GM21825 (cell line): ENCODE measurements around the gene SYNM.

Experiments used
- ATAC-seq: cut with Tn5 transposase; IDR thresholded peaks from one replicate; pipeline ENCODE4 v1.9.1; 2021; ENCODE audit warnings: mild to moderate bottlenecking, moderate library complexity; ENCODE audit not compliant: unreplicated experiment

SYNM gene

DNA sequence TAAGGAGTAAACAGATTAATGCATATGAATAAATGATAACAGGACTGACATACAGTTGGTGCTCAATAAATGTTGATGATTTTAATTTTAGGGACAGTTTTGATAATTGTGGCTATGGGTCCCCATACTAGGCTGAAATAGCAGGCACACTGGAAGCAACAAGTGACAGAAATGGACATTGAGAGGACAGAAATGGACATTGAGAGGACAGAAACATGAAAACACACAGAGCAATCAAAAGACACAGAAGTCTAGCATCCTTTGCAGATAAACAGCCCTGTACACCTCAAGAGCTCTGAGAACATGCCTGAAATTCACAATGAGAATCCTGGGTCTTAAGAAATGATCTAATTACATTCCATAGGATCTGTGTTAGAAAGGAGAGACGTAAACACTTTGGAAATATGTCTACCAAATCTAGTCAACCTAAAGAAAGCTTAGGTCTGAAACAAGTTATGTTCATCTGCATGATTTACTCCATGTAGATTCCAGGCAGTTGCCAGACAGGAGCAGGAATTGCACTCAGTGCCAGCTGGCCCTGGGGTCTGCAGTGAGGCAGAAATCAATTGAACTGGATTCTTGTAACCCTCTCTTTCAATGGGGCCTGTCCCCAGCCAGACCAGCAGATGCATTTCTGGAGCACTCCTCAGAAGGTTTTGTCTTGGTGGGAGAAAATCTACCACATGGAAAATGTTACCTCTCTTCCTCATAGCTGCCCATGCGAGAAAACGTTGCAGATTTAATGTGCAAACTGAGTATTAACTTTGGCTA lies 60.3 kb downstream of the SYNM start:
- ATAC-seq: no peak

- ATAC-seq: no peak
These were observed 61.2 kb downstream of the SYNM start for GRCh38 chr15:99165956-99166689.

GRCh38 chr15:99167201-99167600 lies 62.3 kb downstream of the SYNM start:
- no peak for ATAC-seq

DNA sequence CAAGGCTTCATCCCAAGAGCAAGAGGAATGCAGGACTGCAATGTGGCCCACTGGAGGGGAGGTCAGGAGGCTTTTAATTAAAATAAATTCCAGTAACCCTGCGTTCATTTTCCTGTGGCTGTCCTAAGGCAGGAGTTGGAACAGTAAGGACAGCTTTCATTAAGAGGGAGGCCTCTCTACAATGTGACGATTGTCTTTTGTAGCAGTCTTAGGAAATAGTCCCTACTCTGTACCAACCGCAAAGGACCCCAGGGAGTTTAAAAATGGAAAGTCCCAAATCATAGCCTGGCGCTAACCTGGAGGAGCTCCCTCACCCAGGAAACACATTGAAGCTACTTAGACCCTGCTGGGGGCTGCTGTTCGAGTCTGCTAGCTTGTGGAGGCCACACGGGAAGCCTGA lies 62.8 kb downstream of the SYNM start:
- ATAC-seq: peak; percentile 43

DNA sequence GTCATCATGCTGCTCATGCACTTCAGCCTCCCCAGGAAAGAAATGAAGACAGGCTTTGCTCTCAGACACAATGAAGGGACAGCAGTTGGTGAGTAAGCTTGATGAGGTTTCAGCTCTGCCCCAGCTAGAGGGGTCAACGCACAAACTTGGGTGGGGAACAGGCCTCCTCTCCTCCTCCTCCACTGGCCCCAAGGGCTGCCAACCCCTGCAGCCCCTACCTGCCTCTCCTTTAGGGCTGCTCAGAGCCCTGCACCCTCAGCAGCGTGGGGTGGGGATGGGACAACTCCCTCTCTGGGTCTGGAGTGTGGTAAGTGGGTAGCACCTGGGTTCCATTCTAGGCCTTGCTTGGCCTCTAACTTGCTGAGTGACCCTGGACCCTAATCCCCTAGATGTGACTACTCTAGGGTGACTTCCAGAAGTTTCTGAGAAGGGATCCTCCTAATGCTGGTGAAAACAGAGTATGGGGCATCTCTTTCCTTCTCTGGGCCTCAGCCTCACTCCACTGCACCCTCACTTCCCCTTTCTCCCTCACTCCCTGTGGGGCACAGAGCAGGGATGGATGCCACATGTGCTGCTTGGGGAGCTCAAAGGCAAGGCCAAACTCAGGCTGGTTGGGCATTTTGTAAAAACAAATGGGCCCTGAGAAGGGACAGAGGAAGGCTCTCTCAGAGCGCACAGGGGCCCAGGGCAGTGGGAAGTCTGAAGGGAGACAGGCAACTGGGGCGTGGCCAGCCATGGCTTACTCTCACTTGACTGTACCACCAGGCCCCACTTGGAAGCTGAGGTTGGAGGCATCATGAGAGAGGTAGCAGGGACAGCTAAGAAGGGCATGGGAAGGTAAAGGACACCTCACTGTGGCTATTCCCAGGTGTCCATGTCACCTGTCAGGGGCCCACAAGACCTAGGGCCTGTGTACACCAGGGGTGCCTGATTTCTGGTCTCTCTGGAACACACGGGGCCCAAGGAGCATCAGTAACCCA lies 64.0 kb downstream of the SYNM start:
- ATAC-seq: no peak

DNA sequence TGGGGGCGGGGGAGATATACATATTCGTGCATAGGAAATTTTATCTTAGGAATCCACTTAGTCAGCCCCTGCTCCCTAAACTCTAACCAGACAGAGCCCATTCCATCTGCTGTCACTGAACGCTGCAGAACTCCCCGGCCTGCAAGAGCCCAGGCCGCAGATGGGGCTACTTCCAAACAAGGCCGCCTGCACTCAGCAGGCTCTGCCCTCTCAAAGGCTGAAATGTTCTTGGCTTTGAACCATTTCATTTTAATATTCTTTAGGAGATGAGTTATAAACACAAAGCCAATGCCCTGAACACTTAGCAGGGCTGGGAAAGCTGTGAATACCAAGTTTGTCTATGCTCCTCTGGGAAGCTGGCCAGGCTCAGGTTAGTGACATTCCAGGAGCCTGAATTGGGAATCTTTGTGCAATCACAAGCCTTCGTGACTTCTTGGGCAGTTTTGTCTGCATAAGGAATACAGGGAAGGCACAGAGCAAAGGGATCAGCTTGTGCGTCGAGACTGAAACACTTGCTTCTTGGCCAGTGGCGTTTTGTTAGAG lies 65.0 kb downstream of the SYNM start:
- ATAC-seq: no peak

- no peak for ATAC-seq
These were observed 65.7 kb downstream of the SYNM start for GRCh38 chr15:99170476-99171065.

GRCh38 chr15:99172171-99172570 lies 67.3 kb downstream of the SYNM start:
- ATAC-seq: no peak

- ATAC-seq: no peak
These were observed 68.1 kb downstream of the SYNM start for GRCh38 chr15:99172989-99173388.

DNA sequence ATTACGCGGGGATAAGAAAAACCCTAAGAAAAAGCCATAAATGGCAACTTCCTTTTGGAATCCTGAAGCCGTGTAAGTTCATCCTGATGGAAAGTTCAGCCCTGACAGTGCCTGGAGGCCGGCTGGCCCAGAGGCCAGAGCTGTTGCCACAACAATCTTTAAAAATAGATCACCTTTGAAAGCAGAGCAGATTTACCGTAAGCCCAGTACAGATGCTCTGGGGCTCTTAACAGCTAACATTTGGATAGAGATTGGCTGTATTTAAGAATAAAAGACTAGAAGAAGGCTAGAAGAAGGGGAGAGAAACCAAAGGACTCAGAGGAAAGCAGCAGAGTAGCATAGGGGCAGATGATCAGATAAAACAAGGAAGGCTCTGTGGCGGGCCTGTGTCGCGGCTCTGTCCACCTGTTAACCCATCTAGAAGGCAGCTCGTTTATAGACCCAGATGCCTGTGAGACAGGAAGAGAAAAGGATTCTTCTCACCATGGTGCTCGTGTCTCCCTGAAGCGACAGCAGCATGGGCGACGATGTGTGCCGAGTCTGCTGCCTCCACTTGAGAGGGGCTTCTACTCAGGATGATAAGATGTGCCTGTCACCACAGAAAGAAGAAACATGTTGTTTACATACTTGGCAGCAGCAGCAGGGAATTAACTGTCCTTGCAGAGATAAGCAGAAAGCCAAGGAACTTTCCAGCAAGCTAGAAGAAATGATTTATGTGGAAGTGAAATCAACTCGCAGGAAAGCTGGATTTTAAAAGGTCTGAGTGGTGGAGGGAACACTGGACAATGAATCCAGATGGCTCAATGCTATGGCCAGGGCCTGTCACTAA lies 69.9 kb downstream of the SYNM start:
- no peak for ATAC-seq

GRCh38 chr15:99176757-99177156 lies 71.9 kb downstream of the SYNM start:
- ATAC-seq: no peak

GRCh38 chr15:99177679-99178078 lies 72.8 kb downstream of the SYNM start:
- ATAC-seq: no peak

DNA sequence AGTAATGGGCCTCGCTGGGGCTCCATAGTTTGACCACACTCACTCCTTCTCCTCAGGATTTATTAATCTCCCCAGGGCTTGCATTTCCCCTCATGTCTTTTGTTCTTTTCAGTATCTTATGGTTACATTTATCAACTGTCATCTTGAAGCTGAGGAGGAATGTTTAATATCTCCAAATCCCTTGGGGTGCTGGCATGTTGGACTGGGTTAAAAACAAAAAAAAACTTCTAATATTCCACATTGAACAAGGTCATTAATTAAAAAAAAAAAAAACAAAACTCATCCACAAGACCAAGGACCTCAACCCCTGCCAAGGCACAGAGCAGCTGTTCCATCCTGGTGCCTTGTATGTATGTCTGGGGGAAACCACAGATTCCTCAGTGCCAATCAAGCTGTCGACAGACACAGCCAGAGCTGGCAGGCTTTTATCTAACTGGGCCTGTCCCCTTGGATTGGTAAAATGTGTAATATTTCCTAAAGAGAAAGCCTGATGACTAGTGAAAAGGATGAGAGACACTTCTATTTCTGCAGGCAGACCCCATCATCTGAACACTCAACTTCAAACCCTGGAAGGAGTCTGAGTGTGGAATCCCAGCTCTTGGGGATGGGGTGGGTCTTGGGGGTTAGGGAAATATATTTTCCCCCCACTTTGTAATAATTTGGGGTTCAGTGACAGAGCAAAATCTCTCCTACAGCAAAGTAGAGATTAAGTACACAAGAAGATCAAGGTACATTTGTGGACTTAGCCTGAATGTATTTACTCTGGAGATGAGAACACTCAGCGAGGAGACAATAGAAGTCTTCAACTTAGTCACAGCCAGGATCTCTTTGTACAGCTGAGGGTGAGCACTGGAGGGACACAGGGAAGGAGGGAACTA lies 75.4 kb downstream of the SYNM start:
- no peak for ATAC-seq

DNA sequence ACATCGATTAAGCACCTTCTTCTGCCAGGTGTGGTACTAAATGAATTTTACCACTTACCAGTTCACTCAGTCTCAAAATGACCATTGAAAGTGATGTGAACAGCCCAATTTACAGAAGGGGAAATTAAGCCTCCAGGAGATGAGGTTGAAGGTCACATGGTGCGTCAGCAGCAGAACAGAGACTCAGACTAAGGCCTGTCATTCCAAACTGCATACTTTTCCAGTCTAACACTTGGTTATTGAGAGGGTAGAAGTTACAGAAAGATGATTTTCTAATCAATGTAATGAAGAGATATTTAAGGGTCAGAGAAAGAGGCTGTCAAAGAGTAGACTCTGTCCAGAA lies 76.1 kb downstream of the SYNM start:
- no peak for ATAC-seq

GRCh38 chr15:99181545-99181971 lies 76.7 kb downstream of the SYNM start:
- ATAC-seq: no peak

DNA sequence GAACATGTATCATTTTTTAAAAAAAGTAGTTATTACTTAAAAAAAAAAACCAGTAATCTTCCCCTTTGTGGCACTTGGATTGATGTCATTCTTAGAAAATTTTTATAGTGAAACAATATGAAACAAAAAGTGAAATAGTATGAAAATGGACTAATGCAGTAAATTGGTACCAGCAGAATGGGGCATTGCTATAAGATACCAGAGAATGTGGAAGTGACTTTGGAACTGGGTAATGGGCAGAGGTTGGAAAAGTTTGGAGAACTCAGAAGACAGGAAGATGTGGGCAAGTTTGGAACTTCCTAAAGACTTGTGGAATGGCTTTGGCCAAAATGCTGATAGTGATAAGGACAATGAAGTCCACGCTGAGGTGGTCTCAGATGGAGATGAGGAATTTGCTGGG lies 77.9 kb downstream of the SYNM start:
- ATAC-seq: no peak
